Activated T-helper 17 cell treated with anti-CD3 and anti-CD28 coated beads, Interleukin-2, amount 50 U/mL, for 72 hours (primary cell): ENCODE data around the gene TRIL. TPM values are rescaled to one million over a fixed set of nuclear protein-coding genes. Genes with fewer than 3 reads are reported as not detected.
A peak's percentile ranks its signal among the peaks of the same experiment; 100 is the strongest.

ENCODE experiments used
- ATAC-seq: fragments of 150-1000 bp; cut with Tn5 transposase; replicated peaks from 2 replicates; pipeline ENCODE4 v1.10.0; 2021; ENCODE audit warnings: mild to moderate bottlenecking, moderate library complexity
- H3K27ac Mint-ChIP-seq: one replicate; pipeline ENCODE4 v1.8.0; 2022; ENCODE audit warnings: mixed read lengths
- H3K27me3 Mint-ChIP-seq: one replicate; pipeline ENCODE4 v1.8.0; 2022; ENCODE audit warnings: mixed read lengths
- H3K36me3 Mint-ChIP-seq: one replicate; pipeline ENCODE4 v1.8.0; 2022; ENCODE audit warnings: low read depth, mild to moderate bottlenecking, mixed read lengths
- H3K4me1 Mint-ChIP-seq: one replicate; pipeline ENCODE4 v1.8.0; 2022; ENCODE audit warnings: mixed read lengths
- H3K4me3 Mint-ChIP-seq: one replicate; pipeline ENCODE4 v1.8.0; 2022; ENCODE audit warnings: mild to moderate bottlenecking, mixed read lengths
- H3K9me3 Mint-ChIP-seq: one replicate; pipeline ENCODE4 v1.8.0; 2022; ENCODE audit warnings: mixed read lengths
- total RNA-seq, 2 donors: library from RNA; stranded (reverse); gene quantifications; one replicate each; pipeline ENCODE4 v1.2.3, GENCODE V29; 2022

Gene TRIL
- total RNA-seq, 2 donors from 2014 or later = not detected

- Mint-ChIP-seq H3K4me3 (no peak overlapping the region), H3K27ac (no peak overlapping the region), H3K36me3 (no peaks in the 10 kb centered on the region), H3K9me3 (no peaks in the 10 kb centered on the region), H3K27me3 (peaks cover 36% of the 10 kb centered on the region), H3K4me1 (no peaks in the 10 kb centered on the region)
- ATAC-seq = no peak
Observed at GRCh38 chr7:28940741-28941384, 17.3 kb downstream of the TRIL start.

GRCh38 chr7:28939844-28940544 lies 18.1 kb downstream of the TRIL start:
- Mint-ChIP-seq H3K27me3 (peaks cover 41% of the 10 kb centered on the region), H3K4me1 (no peaks in the 10 kb centered on the region), H3K9me3 (no peaks in the 10 kb centered on the region), H3K4me3 (no peak overlapping the region), H3K27ac (no peak overlapping the region), H3K36me3 (no peaks in the 10 kb centered on the region)
- no peak for ATAC-seq

- Mint-ChIP-seq H3K27ac (no peak overlapping the region), H3K4me3 (no peak overlapping the region), H3K9me3 (no peaks in the 10 kb centered on the region), H3K4me1 (no peaks in the 10 kb centered on the region), H3K27me3 (peaks cover 41% of the 10 kb centered on the region), H3K36me3 (no peaks in the 10 kb centered on the region)
- ATAC-seq = no peak
Observed at GRCh38 chr7:28939367-28939766, 18.8 kb downstream of the TRIL start.

GRCh38 chr7:28937619-28938018 lies 20.5 kb downstream of the TRIL start:
- ATAC-seq = no peak
- H3K36me3 Mint-ChIP-seq = no peaks in the 10 kb centered on the region
- no peaks in the 10 kb centered on the region for H3K9me3 Mint-ChIP-seq
- H3K27me3 Mint-ChIP-seq = peaks cover 43% of the 10 kb centered on the region
- no peak overlapping the region for H3K27ac Mint-ChIP-seq
- no peaks in the 10 kb centered on the region for H3K4me1 Mint-ChIP-seq
- no peak overlapping the region for H3K4me3 Mint-ChIP-seq

- peaks cover 43% of the 10 kb centered on the region for H3K27me3 Mint-ChIP-seq
- H3K9me3 Mint-ChIP-seq = no peaks in the 10 kb centered on the region
- ATAC-seq = no peak
- H3K4me1 Mint-ChIP-seq = no peaks in the 10 kb centered on the region
- no peak overlapping the region for H3K4me3 Mint-ChIP-seq
- H3K36me3 Mint-ChIP-seq = no peaks in the 10 kb centered on the region
- H3K27ac Mint-ChIP-seq = no peak overlapping the region
Observed at GRCh38 chr7:28937103-28937502, 21.0 kb downstream of the TRIL start.

GRCh38 chr7:28933846-28934320 lies 24.2 kb downstream of the TRIL start:
- no peak for ATAC-seq
- Mint-ChIP-seq H3K27ac (no peak overlapping the region), H3K4me3 (no peak overlapping the region)

GRCh38 chr7:28931565-28931964 lies 26.6 kb downstream of the TRIL start:
- no peak overlapping the region for H3K27ac Mint-ChIP-seq

More at GRCh38 chr7:28933846-28934320, 24.2 kb downstream of the TRIL start:
- Mint-ChIP-seq H3K27me3 (peaks cover 30% of the 10 kb centered on the region), H3K9me3 (no peaks in the 10 kb centered on the region), H3K36me3 (no peaks in the 10 kb centered on the region), H3K4me1 (no peaks in the 10 kb centered on the region)

GRCh38 chr7:28926871-28927597 lies 31.1 kb downstream of the TRIL start:
- peaks cover 8% of the 10 kb centered on the region for H3K27me3 Mint-ChIP-seq
- H3K4me1 Mint-ChIP-seq = peaks cover 6% of the 10 kb centered on the region
- H3K27ac Mint-ChIP-seq = peak overlapping the region; percentile 22
- no peaks in the 10 kb centered on the region for H3K9me3 Mint-ChIP-seq
- no peaks in the 10 kb centered on the region for H3K36me3 Mint-ChIP-seq
- ATAC-seq = peak; percentile 86
- H3K4me3 Mint-ChIP-seq = peak overlapping the region; percentile 81

More at GRCh38 chr7:28931565-28931964, 26.6 kb downstream of the TRIL start:
- no peak overlapping the region for H3K4me3 Mint-ChIP-seq
- H3K4me1 Mint-ChIP-seq = peaks cover 6% of the 10 kb centered on the region
- no peaks in the 10 kb centered on the region for H3K9me3 Mint-ChIP-seq
- H3K27me3 Mint-ChIP-seq = peaks cover 23% of the 10 kb centered on the region
- no peaks in the 10 kb centered on the region for H3K36me3 Mint-ChIP-seq
- ATAC-seq = no peak

GRCh38 chr7:28922624-28923331 lies 35.4 kb downstream of the TRIL start:
- H3K27me3 Mint-ChIP-seq = peaks cover 8% of the 10 kb centered on the region
- H3K27ac Mint-ChIP-seq = no peak overlapping the region
- H3K4me1 Mint-ChIP-seq = peaks cover 6% of the 10 kb centered on the region

GRCh38 chr7:28921822-28922221 lies 36.3 kb downstream of the TRIL start:
- Mint-ChIP-seq H3K9me3 (no peaks in the 10 kb centered on the region), H3K27ac (no peak overlapping the region)

More at GRCh38 chr7:28922624-28923331, 35.4 kb downstream of the TRIL start:
- Mint-ChIP-seq H3K9me3 (no peaks in the 10 kb centered on the region), H3K36me3 (no peaks in the 10 kb centered on the region), H3K4me3 (no peak overlapping the region)
- ATAC-seq = peak; percentile 30

GRCh38 chr7:28920424-28920823 lies 37.7 kb downstream of the TRIL start:
- Mint-ChIP-seq H3K36me3 (no peaks in the 10 kb centered on the region), H3K4me1 (no peaks in the 10 kb centered on the region), H3K27me3 (no peaks in the 10 kb centered on the region), H3K27ac (no peak overlapping the region), H3K9me3 (no peaks in the 10 kb centered on the region), H3K4me3 (no peak overlapping the region)
- ATAC-seq = no peak

More at GRCh38 chr7:28921822-28922221, 36.3 kb downstream of the TRIL start:
- H3K27me3 Mint-ChIP-seq = peaks cover 4% of the 10 kb centered on the region
- H3K4me3 Mint-ChIP-seq = no peak overlapping the region
- peaks cover under 1% of the 10 kb centered on the region for H3K4me1 Mint-ChIP-seq
- no peaks in the 10 kb centered on the region for H3K36me3 Mint-ChIP-seq
- ATAC-seq = peak; percentile 72

- Mint-ChIP-seq H3K4me3 (no peak overlapping the region), H3K27ac (no peak overlapping the region), H3K36me3 (no peaks in the 10 kb centered on the region), H3K27me3 (no peaks in the 10 kb centered on the region), H3K9me3 (no peaks in the 10 kb centered on the region), H3K4me1 (no peaks in the 10 kb centered on the region)
- ATAC-seq = no peak
Observed at GRCh38 chr7:28919510-28919909, 38.6 kb downstream of the TRIL start.

GRCh38 chr7:28908775-28909174 lies 49.4 kb downstream of the TRIL start:
- Mint-ChIP-seq H3K4me3 (no peak overlapping the region), H3K9me3 (peaks cover 6% of the 10 kb centered on the region), H3K4me1 (no peaks in the 10 kb centered on the region), H3K36me3 (no peaks in the 10 kb centered on the region), H3K27ac (no peak overlapping the region), H3K27me3 (peaks cover 13% of the 10 kb centered on the region)
- ATAC-seq = no peak

- no peak overlapping the region for H3K27ac Mint-ChIP-seq
- H3K4me3 Mint-ChIP-seq = no peak overlapping the region
- no peaks in the 10 kb centered on the region for H3K36me3 Mint-ChIP-seq
- H3K27me3 Mint-ChIP-seq = peaks cover 17% of the 10 kb centered on the region
- no peaks in the 10 kb centered on the region for H3K9me3 Mint-ChIP-seq
- no peaks in the 10 kb centered on the region for H3K4me1 Mint-ChIP-seq
- no peak for ATAC-seq
Observed at GRCh38 chr7:28905464-28905863, 52.7 kb downstream of the TRIL start.
